Activated CD4-positive, alpha-beta T cell treated with anti-CD3 and anti-CD28 coated beads, Interleukin-2, amount 10 ng/mL, durations not matched to agents 7 days and 5 days (primary cell): ENCODE measurements around the gene JMJD8. TPM values are rescaled to one million over a fixed set of nuclear protein-coding genes. Genes with fewer than 3 reads are reported as not detected.

ENCODE experiments used
- CTCF ChIA-PET: fragments of 350-600 bp; sonication (Branson Sonifier 250); formaldehyde crosslinking; loops from one replicate; lab custom pipeline; 2021; ENCODE audit warnings: antibody characterized with exemption; lab: Charles Lee
- POLR2A ChIA-PET: fragments of 350-600 bp; sonication (Branson Sonifier 250); formaldehyde crosslinking; loops from one replicate; lab custom pipeline; 2021; ENCODE audit warnings: antibody characterized with exemption; lab: Charles Lee
- DNase-seq: peaks from one replicate; pipeline ENCODE4 v3.0.0-alpha.2; 2020
- H3K27ac Mint-ChIP-seq: one replicate; pipeline ENCODE4 v1.8.0; 2021; ENCODE audit warnings: mild to moderate bottlenecking, moderate library complexity, mixed read lengths
- H3K27me3 Mint-ChIP-seq: one replicate; pipeline ENCODE4 v1.8.0; 2021; ENCODE audit warnings: mixed read lengths
- H3K36me3 Mint-ChIP-seq: one replicate; pipeline ENCODE4 v1.8.0; 2021; ENCODE audit warnings: low read depth, mixed read lengths
- H3K4me1 Mint-ChIP-seq: one replicate; pipeline ENCODE4 v1.8.0; 2021; ENCODE audit warnings: mixed read lengths
- H3K4me3 Mint-ChIP-seq: one replicate; pipeline ENCODE4 v1.8.0; 2021; ENCODE audit warnings: mild to moderate bottlenecking, moderate library complexity, mixed read lengths
- H3K9me3 Mint-ChIP-seq: one replicate; pipeline ENCODE4 v1.8.0; 2021; ENCODE audit warnings: mixed read lengths
- total RNA-seq, 2 experiments: library from RNA; stranded (reverse); gene quantifications; one replicate each; pipeline ENCODE4 v1.2.3, GENCODE V29; 2021

Gene JMJD8
- total RNA-seq, 2 experiments from 2014 or later = 33.8 to 34.3 TPM

DNA sequence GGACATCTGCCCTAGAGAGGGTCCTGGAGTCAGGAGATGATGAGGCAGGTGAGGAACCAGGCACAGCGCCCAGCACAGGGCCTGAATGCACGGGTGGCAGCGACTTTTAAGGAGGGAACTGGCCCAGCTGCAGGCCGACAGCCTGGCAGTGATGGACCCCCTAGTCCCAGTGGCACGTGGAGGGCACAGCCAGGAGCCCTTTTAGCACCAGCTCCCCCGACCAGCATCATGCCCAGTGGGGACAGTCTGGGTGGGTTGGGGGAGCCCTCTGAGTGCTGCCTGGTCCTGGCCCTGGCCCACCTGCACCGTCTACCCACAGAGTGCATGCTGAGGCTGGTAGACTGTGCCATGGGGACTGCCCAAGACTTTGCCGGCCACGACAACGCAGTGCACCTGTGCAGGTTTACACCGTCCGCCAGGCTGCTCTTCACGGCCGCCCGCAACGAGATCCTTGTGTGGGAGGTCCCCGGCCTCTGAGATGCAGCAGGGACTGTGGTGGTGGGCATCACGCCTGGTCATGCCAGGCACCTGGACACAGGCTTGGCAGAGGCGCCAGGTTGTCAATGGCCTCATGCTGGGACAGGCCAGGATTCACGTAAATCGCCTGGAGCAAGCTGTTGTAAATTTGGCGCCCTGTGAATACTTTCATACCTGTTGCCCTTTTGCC lies 16.9 kb downstream of the JMJD8 start:
- CTCF ChIA-PET = interaction anchor here (0.6 to 2.9 kb wide), 12 partner anchors 10 to 34 kb away, joined by 3 to 13 read pairs (median 4); partner anchors contain the start of genes STUB1, WDR24 and WDR90
- Mint-ChIP-seq H3K4me1 (peaks cover 6% of the 10 kb centered on the region), H3K27me3 (no peaks in the 10 kb centered on the region), H3K9me3 (no peaks in the 10 kb centered on the region), H3K4me3 (peak overlapping the region; percentile 80), H3K36me3 (peaks cover 2% of the 10 kb centered on the region), H3K27ac (peak overlapping the region; percentile 89)
- DNase-seq = no peak
- POLR2A ChIA-PET = interaction anchor here (0.6 kb wide), 1 partner anchor 13 kb away, joined by 3 read pairs; the partner anchor contains the start of gene STUB1

DNA sequence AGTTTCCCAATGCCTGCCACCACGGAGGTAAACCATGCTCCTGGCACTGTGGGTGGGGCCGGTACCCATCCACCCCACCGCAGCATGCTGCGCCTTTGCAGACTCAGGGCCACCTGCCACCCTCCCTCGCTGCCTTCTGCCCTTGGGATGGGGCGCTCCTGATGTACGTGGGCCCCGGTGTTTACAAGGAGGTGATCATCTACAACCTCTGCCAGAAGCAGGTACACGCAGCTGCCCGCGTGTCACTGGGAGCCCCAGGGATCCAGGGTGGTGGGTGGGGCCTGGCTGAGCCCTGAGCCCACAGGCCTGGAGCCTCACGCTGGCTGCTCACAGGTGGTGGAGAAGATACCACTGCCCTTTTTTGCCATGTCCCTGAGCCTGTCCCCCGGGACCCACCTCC lies 17.6 kb downstream of the JMJD8 start:
- no peak for DNase-seq
- ChIA-PET POLR2A (no interaction called here), CTCF (interaction anchor here (1.2 to 2.9 kb wide), 4 partner anchors 15 to 46 kb away, joined by 4 to 13 read pairs (median 8); partner anchors contain the start of genes STUB1 and WDR90)
- Mint-ChIP-seq H3K4me3 (no peak overlapping the region), H3K36me3 (peaks cover 2% of the 10 kb centered on the region), H3K27me3 (no peaks in the 10 kb centered on the region), H3K27ac (no peak overlapping the region), H3K4me1 (peaks cover 6% of the 10 kb centered on the region), H3K9me3 (no peaks in the 10 kb centered on the region)

DNA sequence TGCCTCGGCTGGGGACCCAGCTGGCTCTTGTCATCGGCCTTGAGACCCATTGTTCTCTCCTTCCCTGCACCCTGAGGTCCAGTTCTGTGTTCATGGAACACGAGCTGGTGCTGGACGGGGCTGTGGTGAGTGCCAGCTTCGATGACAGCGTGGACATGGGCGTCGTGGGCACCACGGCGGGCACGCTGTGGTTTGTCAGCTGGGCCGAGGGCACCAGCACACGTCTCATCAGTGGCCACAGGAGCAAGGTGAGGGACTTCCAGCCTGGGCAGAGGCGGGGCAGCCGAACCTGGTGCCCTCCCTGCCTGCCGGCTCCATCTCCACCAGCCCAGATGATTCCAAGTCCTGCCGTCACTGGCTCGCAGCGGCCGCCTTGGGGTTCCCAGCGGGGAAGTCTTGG lies 21.5 kb downstream of the JMJD8 start:
- no peak overlapping the region for H3K27ac Mint-ChIP-seq
- no peak for DNase-seq
- H3K4me3 Mint-ChIP-seq = no peak overlapping the region
- no peaks in the 10 kb centered on the region for H3K36me3 Mint-ChIP-seq
- ChIA-PET CTCF (interaction anchor here (1.0 kb wide), 1 partner anchor 14 kb away, joined by 3 read pairs; no protein-coding TSS in a partner anchor), POLR2A (no interaction called here)
- H3K4me1 Mint-ChIP-seq = peaks cover 7% of the 10 kb centered on the region
- no peaks in the 10 kb centered on the region for H3K9me3 Mint-ChIP-seq
- H3K27me3 Mint-ChIP-seq = no peaks in the 10 kb centered on the region

DNA sequence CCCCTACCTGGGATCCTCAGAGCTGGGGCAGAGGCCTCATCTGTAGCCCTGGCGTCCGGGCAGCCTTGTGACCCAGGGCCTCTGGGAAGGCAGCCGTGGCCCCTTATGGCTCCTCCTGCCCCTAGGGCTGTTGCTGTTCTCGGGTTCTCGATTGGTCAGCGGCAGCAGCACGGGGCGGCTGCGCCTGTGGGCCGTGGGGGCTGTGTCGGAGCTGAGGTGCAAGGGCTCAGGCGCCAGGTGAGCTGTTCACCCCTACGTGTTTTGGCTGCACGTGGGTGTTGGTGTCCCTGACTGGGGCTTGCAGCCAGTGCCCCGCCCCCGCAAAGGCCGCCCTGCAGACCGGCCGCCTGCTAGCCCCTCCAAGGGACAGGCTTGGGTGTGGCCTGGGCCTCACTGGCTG lies 22.0 kb downstream of the JMJD8 start:
- Mint-ChIP-seq H3K27ac (no peak overlapping the region), H3K4me1 (peaks cover 5% of the 10 kb centered on the region), H3K9me3 (no peaks in the 10 kb centered on the region), H3K36me3 (no peaks in the 10 kb centered on the region), H3K27me3 (no peaks in the 10 kb centered on the region), H3K4me3 (no peak overlapping the region)
- CTCF ChIA-PET = interaction anchor here (0.7 to 1.0 kb wide), 2 partner anchors 14 to 19 kb away, joined by 3 read pairs; no protein-coding TSS in a partner anchor
- DNase-seq = no peak
- POLR2A ChIA-PET = no interaction called here

DNA sequence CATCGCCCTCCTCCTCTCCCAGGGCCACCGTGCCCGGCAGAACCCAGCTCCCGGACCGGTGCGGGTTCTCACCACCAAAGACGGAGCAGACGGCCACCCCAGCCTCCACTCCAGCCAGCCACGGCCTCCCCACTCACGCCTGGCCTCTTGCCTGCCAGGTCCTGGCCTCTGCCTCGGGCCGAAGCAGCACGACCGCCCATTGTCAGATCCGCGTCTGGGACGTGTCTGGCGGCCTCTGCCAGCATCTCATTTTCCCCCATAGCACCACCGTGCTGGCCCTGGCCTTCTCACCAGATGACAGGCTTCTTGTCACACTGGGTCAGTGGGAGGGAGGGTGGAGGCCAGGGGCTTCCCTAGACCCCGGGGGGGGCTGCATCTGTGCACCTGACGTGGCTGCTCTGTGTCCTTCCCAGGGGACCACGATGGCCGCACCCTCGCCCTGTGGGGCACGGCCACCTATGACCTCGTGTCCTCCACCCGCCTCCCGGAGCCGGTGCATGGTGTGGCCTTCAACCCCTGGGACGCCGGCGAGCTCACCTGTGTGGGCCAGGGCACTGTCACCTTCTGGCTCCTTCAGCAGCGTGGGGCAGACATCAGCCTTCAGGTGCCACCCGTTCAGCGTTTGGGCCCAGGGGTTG lies 22.8 kb downstream of the JMJD8 start:
- DNase-seq = no peak
- Mint-ChIP-seq H3K36me3 (no peaks in the 10 kb centered on the region), H3K27ac (peak overlapping the region; percentile 54), H3K4me3 (no peak overlapping the region), H3K9me3 (no peaks in the 10 kb centered on the region), H3K27me3 (no peaks in the 10 kb centered on the region), H3K4me1 (peaks cover 5% of the 10 kb centered on the region)
- POLR2A ChIA-PET = no interaction called here
- CTCF ChIA-PET = interaction anchor here (0.7 to 1.2 kb wide), 2 partner anchors 13 to 19 kb away, joined by 3 read pairs; no protein-coding TSS in a partner anchor

DNA sequence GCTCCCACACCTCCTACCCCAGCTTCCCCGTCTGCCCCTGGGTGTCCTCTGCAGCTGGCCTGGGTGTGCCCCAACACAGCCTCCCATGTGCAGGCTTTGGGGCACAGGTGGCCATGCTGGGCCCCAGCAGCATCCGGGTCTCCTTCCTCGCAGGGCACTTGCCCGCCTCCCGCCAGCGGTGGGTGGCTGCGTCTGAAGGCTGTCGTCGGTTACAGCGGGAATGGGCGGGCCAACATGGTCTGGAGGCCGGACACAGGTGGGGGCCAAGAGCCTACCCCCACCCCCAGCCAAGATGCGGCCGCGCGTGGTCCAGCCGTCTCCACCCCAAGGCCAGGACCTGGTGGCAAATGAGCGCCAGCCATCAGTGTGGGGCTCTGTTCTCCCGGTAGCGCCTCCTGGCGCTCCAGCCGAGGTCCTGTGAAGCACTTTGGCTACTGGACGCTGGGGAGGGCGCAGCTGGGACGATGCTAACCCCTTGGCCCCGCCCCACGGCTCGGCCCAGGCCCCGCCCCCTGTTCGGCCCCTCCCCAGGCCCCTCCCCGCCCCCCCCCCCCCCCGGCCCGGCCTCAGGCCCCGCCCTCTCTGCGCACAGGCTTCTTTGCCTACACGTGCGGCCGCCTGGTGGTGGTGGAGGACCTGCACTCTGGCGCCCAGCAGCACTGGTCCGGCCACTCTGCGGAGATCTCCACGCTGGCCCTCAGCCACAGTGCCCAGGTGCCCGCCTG lies 23.5 kb downstream of the JMJD8 start:
- peaks cover 5% of the 10 kb centered on the region for H3K4me1 Mint-ChIP-seq
- CTCF ChIA-PET = interaction anchor here (0.9 to 1.2 kb wide), 2 partner anchors 13 to 69 kb away, joined by 3 to 5 read pairs; no protein-coding TSS in a partner anchor
- DNase-seq = peak; percentile 77
- H3K9me3 Mint-ChIP-seq = no peaks in the 10 kb centered on the region
- H3K27me3 Mint-ChIP-seq = no peaks in the 10 kb centered on the region
- H3K36me3 Mint-ChIP-seq = no peaks in the 10 kb centered on the region
- no peak overlapping the region for H3K4me3 Mint-ChIP-seq
- POLR2A ChIA-PET = no interaction called here
- peak overlapping the region; percentile 54 for H3K27ac Mint-ChIP-seq

DNA sequence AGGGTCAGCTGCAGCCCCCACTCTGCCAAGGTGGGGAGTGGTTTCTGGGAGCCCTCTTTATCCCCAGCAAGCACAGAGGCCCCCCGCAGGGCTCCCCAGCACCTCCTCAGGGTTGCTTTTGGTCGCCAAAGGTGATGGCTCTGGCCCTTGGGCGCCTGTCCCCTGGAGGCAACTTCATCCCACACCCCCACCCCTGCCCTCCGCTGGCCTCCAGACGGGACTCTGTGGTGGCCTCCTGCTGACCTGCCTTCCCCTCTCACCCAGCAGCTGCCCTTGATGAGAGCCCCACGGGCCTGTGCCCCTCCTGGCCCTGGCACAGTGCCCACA lies 24.0 kb downstream of the JMJD8 start:
- POLR2A ChIA-PET = no interaction called here
- no peak for DNase-seq
- H3K4me3 Mint-ChIP-seq = no peak overlapping the region
- H3K4me1 Mint-ChIP-seq = peaks cover 5% of the 10 kb centered on the region
- no peaks in the 10 kb centered on the region for H3K9me3 Mint-ChIP-seq
- H3K27me3 Mint-ChIP-seq = no peaks in the 10 kb centered on the region
- CTCF ChIA-PET = interaction anchor here (0.9 kb wide), 1 partner anchor 68 kb away, joined by 5 read pairs; no protein-coding TSS in a partner anchor
- H3K36me3 Mint-ChIP-seq = no peaks in the 10 kb centered on the region
- H3K27ac Mint-ChIP-seq = no peak overlapping the region

DNA sequence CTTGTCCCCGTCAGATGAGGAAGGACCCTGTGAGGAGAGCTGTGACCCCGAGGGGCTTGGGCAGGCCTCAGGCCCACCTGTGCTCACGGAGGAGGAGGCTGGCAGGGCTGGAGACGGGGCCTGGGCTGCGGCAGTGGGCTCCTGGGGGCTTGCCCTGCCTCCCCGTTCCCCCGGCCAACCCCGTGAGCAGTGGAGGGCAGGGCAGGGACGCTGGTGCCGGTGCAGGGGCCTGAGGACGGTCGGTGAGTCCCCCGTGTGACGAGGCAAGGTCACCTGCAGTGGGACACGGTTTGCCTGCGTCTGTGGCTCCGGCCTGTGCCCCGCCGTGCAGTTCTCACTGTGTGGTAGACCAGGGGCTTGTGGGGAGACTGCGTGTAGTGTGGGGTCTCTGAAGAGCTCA lies 24.5 kb downstream of the JMJD8 start:
- H3K27me3 Mint-ChIP-seq = no peaks in the 10 kb centered on the region
- DNase-seq = no peak
- ChIA-PET POLR2A (no interaction called here), CTCF (interaction anchor here (0.9 to 1.0 kb wide), 2 partner anchors 11 to 68 kb away, joined by 4 to 5 read pairs; no protein-coding TSS in a partner anchor)
- peaks cover 5% of the 10 kb centered on the region for H3K4me1 Mint-ChIP-seq
- H3K9me3 Mint-ChIP-seq = no peaks in the 10 kb centered on the region
- H3K4me3 Mint-ChIP-seq = no peak overlapping the region
- no peak overlapping the region for H3K27ac Mint-ChIP-seq
- no peaks in the 10 kb centered on the region for H3K36me3 Mint-ChIP-seq

DNA sequence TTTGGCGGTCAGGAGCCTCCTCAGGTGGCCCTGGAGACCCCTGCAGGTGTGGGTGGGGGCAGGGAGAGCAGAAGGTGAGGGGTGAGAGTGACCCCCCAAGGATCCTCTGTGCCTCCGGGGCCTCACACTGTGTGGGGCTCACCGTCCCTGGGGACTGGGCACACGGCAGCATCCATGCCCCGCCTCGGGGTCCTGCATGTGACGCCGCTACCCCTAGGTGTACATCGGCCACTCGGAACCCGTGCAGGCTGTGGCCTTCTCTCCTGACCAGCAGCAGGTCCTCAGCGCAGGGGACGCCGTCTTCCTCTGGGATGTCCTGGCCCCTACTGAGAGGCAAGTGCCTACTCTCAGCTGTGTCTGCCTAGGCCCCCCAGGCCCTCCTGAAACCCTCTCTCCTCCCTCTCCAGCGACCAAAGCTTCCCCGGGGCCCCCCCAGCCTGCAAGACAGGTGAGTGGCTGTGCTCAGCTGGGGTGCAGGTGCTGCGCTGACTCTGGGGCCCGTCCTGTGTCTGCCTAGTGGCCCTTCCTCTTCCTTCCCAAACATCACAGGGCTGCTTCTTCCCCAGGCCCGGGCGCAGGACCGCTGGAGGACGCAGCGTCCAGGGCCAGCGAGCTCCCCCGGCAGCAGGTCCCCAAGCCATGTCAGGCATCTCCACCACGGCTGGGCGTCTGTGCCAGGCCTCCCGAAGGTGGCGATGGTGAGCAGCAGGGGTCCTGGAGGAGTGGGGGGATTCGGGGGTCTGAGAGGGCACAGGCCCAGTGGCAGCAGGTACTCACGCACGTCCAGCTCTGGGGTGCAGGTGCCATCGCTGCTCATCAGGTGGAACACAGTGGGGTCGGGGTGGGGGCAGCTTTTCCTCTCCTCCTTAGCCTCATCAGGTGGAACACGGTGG lies 25.2 kb downstream of the JMJD8 start:
- CTCF ChIA-PET = interaction anchor here (1.0 kb wide), 1 partner anchor 11 kb away, joined by 4 read pairs; no protein-coding TSS in a partner anchor
- H3K9me3 Mint-ChIP-seq = no peaks in the 10 kb centered on the region
- no peaks in the 10 kb centered on the region for H3K36me3 Mint-ChIP-seq
- no peaks in the 10 kb centered on the region for H3K27me3 Mint-ChIP-seq
- no peak overlapping the region for H3K27ac Mint-ChIP-seq
- no peak for DNase-seq
- H3K4me3 Mint-ChIP-seq = no peak overlapping the region
- POLR2A ChIA-PET = no interaction called here
- H3K4me1 Mint-ChIP-seq = peaks cover 5% of the 10 kb centered on the region

DNA sequence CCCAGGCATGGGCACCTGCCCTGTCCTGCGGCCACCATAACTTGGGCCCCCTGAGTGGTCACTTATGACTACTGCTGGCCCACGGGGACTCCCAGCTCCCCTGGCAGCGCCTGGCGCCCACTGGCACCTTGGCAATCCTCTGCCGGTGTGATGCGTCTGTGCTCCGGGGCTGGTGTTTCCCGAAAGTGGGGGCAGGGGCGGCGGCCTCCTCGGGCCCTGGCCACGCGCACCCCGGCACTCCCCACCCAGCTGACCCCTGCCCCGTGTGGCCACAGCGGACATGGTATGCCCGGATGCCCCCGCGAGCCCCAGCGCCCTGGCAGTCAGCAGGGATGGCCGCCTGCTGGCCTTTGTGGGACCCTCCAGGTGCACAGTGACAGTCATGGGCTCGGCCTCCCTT lies 26.6 kb downstream of the JMJD8 start:
- Mint-ChIP-seq H3K9me3 (no peaks in the 10 kb centered on the region), H3K27me3 (no peaks in the 10 kb centered on the region), H3K4me1 (peaks cover 5% of the 10 kb centered on the region), H3K4me3 (no peak overlapping the region), H3K36me3 (no peaks in the 10 kb centered on the region), H3K27ac (no peak overlapping the region)
- DNase-seq = no peak
- CTCF ChIA-PET = interaction anchor here (0.6 to 1.6 kb wide), 3 partner anchors 11 to 413 kb away, joined by 3 to 4 read pairs (median 3); partner anchors contain the start of gene RHOT2
- POLR2A ChIA-PET = no interaction called here

DNA sequence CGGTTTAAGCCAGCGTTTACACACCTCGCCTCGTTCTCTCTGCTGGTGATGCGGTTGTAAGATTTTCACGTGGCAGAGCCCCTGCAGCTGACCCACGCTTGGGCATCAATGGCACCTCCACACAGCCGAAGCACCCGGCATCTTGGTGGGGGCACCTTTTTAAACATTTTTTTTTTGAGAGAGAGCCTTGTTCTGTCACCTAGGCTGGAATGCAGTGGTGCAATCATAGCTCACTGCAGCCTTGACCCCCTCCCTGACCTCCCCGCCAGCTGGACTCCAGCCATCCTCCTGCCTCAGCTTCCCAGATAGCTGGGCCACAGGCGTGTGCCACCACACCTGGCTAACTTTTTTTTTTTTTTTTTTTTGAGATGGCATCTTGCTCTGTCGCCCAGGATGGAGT lies 30.1 kb downstream of the JMJD8 start:
- Mint-ChIP-seq H3K27ac (no peak overlapping the region), H3K9me3 (no peaks in the 10 kb centered on the region), H3K4me3 (no peak overlapping the region), H3K27me3 (no peaks in the 10 kb centered on the region), H3K4me1 (peaks cover 4% of the 10 kb centered on the region), H3K36me3 (no peaks in the 10 kb centered on the region)
- POLR2A ChIA-PET = no interaction called here
- CTCF ChIA-PET = interaction anchor here (0.6 to 1.6 kb wide), 2 partner anchors 22 to 55 kb away, joined by 3 to 6 read pairs; no protein-coding TSS in a partner anchor
- no peak for DNase-seq
